Mucosa of descending colon (tissue), 3 donors: ENCODE measurements around the gene PTCD3. TPM values are rescaled to one million over a fixed set of nuclear protein-coding genes. Genes with fewer than 3 reads are reported as not detected.

Experiments
- ATAC-seq: fragments of 200-7000 bp; cut with Tn5 transposase; one replicate; pipeline ENCODE4 v1.9.1; 2020; ENCODE audit warnings: mild to moderate bottlenecking, moderate library complexity
- DNase-seq, 3 donors: peaks; one replicate each; pipeline ENCODE4 v3.0.0-alpha.2; 2020
- H3K36me3 ChIP-seq: fragments of 200-600 bp; one replicate; pipeline ENCODE4 v1.8.0; 2021; ENCODE audit warnings: low read depth, mild to moderate bottlenecking
- H3K4me1 ChIP-seq: fragments of 200-600 bp; one replicate; pipeline ENCODE4 v1.8.0; 2021; ENCODE audit warnings: low read depth, mild to moderate bottlenecking
- H3K4me3 ChIP-seq: fragments of 200-600 bp; one replicate; pipeline ENCODE4 v1.8.0; 2021; ENCODE audit warnings: mild to moderate bottlenecking
- H3K9me3 ChIP-seq: fragments of 200-600 bp; one replicate; pipeline ENCODE4 v1.8.0; 2021; ENCODE audit warnings: mild to moderate bottlenecking
- CTCF ChIP-seq: fragments of 200-600 bp; IDR thresholded peaks from one replicate; pipeline ENCODE4 v1.8.0; 2022; ENCODE audit warnings: antibody characterized with exemption, mild to moderate bottlenecking
- intact Hi-C, 2 donors: fragments of 100-400 bp; cut with DNase I in 1 of 2; cut with micrococcal nuclease in 1 of 2; formaldehyde crosslinking; loops; one replicate each; pipeline versions ENCODE4 v1.11.0 to v1.11.1; 2022; cut with DNase I, micrococcal nuclease
- total RNA-seq, 3 donors: library from RNA; stranded (reverse); fragmentation: NEBNext Ultra II Directional in 2 of 3; extraction: Animal tissue kit (Norgen Biotek cat#: 25700) in 2 of 3; gene quantifications; one replicate each; pipeline versions ENCODE4 v1.2.1 to v1.2.4, GENCODE V29; 2021 to 2023
- donor health status: DM: no; HTN: no; CAD: no; lungs with moderate emphysema.
- donor health status: DM: no; HTN: no; CAD: no.
- donor health status: DM: no; HTN: yes; CAD: no.

Gene PTCD3
- total RNA-seq, 3 donors from 2014 or later: 89.3 to 90.5 (median 90.4) TPM

DNA sequence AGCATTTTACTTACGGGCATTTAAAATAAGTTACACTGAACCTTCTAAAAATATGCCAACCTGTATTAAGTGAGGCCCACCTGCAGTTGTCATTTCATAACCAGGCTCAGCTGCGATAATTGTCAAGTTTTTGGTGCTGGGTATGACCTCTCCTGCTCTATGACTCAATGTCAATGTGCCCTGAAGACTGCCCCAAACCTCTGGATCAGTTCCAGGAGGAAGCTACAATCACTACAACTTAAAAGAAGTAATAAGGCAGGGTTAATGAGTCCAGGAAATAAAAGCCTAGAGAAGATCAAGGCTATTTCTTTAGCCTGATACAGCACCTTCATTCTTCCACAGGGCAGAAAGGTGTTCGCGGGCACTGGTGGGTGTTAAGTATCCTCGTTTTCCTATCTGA is 23.3 kb upstream of the PTCD3 start:
- intact Hi-C loops: no loop called here
- DNase-seq: no peak

DNA sequence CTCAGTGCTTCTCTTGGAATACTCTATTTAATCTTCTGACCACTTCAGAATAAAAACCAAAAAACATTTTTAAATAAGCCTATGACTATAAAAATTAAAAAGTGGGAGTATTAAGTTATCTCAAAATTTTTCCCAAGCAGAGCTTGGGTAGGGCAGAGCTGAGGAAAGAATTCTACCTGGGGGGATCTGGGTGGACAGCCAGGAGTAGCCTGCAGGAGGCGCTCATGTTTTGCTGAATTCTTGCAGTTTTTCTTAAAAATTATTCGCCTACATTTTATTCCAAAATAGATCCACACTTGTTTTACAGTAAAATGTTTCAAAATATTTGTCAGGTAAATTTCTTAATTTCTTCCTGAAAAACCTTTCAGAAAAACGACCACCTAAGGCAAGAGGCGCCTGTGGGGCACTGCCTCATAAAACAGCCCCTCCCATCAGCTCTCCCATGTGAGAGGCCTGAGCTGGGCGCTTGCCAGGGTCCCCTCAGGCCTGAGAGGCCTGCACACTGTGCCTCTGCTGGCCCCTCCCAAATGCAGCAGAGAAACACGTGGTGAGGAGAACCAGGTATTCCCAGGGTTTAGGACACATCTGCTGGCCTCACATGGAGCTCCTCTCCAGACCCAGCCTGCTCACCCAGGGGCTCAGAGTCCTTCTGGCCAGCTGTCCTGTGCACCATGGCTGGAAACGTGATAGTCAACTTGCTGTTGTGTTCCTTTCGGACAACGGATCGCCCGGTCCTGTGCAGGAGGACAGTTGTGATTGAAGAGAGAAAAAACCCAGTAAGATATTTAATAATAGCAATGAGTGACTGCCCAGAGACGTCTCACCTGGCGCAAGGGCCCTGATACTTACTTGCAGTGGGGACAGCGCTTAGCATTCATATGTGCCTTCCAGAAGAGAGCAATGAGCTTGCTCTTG is 17.8 kb upstream of the PTCD3 start:
- intact Hi-C loops: no loop called here
- no peak for TF ChIP-seq CTCF
- DNase-seq: no peak
- no peaks in the 10 kb centered on the region for H3K36me3 ChIP-seq
- H3K4me1 ChIP-seq: no peaks in the 10 kb centered on the region
- H3K4me3 ChIP-seq: no peak overlapping the region
- no peak for ATAC-seq
- H3K9me3 ChIP-seq: no peaks in the 10 kb centered on the region

More for the DNA sequence above, 23.3 kb upstream of the PTCD3 start:
- Histone ChIP-seq H3K36me3 (no peaks in the 10 kb centered on the region), H3K9me3 (no peaks in the 10 kb centered on the region), H3K4me3 (no peak overlapping the region), H3K4me1 (peaks cover 9% of the 10 kb centered on the region)
- ATAC-seq: no peak
- TF ChIP-seq CTCF: no peak

DNA sequence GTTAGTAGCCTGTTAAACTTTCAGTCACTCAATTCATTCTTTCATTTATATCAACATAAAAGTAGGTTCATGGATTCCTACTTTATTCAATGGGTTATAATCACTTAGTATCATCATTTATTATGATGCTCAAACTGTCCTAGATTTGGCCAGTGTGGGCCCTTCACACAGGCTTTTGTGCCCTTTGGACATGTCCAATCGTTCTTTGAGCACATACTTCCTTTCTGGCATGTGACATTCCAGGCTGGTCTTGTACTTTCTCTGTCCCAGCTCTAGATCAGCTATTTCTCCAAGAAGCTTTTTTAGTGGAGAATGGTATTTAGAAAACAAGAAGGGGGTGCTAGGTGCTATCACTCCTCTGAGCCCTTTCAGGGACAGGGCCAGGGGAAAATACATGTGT is 11.8 kb upstream of the PTCD3 start:
- no peak for TF ChIP-seq CTCF
- DNase-seq (no peak), ATAC-seq (no peak)
- H3K9me3 ChIP-seq: no peaks in the 10 kb centered on the region
- H3K4me3 ChIP-seq: no peak overlapping the region
- intact Hi-C loops: no loop called here
- H3K4me1 ChIP-seq: no peaks in the 10 kb centered on the region
- no peaks in the 10 kb centered on the region for H3K36me3 ChIP-seq

DNA sequence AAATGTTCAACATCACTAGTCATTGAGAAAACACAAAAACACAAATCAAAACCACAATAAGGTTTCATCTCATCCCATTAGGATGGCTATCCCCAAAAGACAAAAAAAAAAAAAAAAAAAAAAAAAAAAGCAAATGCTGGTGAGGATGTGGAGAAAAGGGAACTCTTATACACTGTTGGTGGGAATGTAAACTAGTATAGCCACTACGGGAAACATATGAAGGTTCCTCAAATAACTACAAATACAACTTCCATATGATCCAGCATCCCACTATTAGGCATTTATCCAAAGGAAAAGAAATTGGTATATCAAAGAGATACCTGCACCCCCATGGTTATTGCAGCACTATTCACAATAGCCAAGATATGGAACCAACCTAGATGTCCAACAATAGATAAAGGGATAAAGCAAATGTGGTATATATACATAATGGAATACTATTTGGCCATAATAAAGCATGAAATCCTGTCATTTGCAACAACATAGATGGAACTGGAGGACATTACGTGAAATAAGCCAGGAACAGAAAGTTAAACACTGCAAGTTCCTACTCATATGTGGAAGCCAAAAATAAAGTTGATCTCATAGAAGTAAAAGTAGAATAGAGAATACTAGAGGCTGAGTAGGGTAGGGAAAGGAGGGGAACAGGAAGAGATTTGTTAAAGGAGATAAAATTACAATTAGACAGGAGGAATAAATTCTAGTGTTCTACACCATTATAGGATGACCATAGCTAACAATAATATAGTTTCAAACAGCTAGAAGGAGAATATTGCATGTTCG is 8.7 kb upstream of the PTCD3 start:
- DNase-seq: no peak
- H3K4me3 ChIP-seq: no peak overlapping the region
- no peaks in the 10 kb centered on the region for H3K36me3 ChIP-seq
- H3K9me3 ChIP-seq: no peaks in the 10 kb centered on the region
- no peaks in the 10 kb centered on the region for H3K4me1 ChIP-seq
- TF ChIP-seq CTCF: no peak
- intact Hi-C loops: no loop called here
- ATAC-seq: no peak

DNA sequence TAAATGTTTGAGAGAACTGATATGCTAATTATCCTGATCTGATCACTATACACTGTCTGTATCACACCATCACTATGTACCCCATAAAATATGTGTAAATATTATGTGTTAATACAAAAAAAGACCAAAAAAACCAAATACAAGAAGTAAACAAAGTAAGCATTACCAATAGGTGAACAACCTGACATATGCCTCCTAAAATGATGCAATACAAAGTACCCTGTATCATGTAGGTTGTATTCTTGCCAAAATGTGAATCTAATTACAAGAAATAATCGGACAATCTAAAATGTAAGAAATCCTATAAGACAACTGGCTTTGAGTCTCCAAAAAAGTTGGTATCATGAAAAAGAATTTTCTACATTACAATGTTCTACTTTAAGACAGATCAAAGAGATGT is 8.1 kb upstream of the PTCD3 start:
- no peak for ATAC-seq
- intact Hi-C loops: no loop called here
- no peak for DNase-seq
- no peaks in the 10 kb centered on the region for H3K4me1 ChIP-seq
- no peak for TF ChIP-seq CTCF
- H3K36me3 ChIP-seq: no peaks in the 10 kb centered on the region
- H3K4me3 ChIP-seq: no peak overlapping the region
- H3K9me3 ChIP-seq: no peaks in the 10 kb centered on the region
